ENCODE data around the gene MYO5A.

The MYO5A gene

DNA sequence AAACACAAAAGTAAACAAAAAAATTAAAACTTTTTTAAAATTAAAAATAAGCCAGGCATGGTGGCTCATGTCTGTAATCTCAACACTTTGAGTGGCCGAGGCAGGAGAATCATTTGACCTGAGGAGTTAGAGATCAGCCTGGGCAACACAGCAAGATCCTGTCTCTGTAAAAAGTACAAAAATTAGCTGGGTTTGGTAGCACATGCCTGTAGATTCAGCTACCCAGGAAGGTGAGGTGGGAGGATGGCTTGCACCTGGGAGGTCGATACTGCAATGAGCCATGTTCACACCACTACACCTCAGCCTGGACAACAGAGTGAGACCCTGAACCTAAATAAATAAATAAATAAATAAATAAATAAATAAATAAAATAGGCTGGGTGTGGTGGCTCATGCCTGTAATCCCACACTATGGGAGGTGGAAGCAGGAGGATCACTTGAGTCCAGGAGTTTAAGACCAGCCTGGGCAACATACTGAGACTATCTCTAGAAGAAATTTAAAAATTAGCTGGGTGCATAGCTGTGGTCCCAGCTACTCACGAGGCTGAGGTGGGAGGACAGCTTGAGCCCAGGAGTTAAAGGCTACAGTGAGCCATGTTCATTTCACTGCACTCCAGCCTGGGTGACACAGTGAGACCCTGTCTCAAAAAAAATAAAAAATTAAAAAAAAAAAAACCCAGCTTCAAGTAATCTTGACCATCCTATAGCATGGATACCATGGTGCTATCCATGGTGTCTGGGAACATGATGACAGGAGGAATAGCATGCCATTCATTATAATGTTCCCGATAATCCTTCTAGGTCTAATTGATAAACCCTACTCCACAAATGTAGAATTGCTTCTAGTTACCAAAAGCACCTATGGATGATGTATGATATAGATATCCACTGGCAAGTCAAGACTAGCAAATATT is 4.2 kb downstream of the MYO5A start:
- Histone ChIP-seq H3K4me2 (no peak overlapping the region), H3K36me3 (ENCODE audit: insufficient read depth) (no peaks in the 10 kb centered on the region; the same call in 1 of the 2 replicates), H3K27me3 (ENCODE audit: insufficient read depth, low read depth) (no peaks in the 10 kb centered on the region), H2AFZ (ENCODE audit: low read depth) (no peak overlapping the region), H3K4me3 (IDR thresholded peaks at IDR 0.05; ENCODE audit: insufficient read depth, low read depth, low read length) (no peak overlapping the region), H3K9ac (no peak overlapping the region), H3K79me2 (ENCODE audit: insufficient read depth, low read depth) (peaks cover 83% of the 10 kb centered on the region), H4K20me1 (ENCODE audit: insufficient read depth) (no peaks in the 10 kb centered on the region), H3K4me1 (ENCODE audit: low read depth, poor library complexity, severe bottlenecking) (peaks cover 72% of the 10 kb centered on the region), H3K27ac (no peak overlapping the region)
- TF ChIP-seq, protein P1, sequence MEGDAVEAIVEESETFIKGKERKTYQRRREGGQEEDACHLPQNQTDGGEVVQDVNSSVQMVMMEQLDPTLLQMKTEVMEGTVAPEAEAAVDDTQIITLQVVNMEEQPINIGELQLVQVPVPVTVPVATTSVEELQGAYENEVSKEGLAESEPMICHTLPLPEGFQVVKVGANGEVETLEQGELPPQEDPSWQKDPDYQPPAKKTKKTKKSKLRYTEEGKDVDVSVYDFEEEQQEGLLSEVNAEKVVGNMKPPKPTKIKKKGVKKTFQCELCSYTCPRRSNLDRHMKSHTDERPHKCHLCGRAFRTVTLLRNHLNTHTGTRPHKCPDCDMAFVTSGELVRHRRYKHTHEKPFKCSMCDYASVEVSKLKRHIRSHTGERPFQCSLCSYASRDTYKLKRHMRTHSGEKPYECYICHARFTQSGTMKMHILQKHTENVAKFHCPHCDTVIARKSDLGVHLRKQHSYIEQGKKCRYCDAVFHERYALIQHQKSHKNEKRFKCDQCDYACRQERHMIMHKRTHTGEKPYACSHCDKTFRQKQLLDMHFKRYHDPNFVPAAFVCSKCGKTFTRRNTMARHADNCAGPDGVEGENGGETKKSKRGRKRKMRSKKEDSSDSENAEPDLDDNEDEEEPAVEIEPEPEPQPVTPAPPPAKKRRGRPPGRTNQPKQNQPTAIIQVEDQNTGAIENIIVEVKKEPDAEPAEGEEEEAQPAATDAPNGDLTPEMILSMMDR (conservative IDR thresholded peaks at IDR 0.05; ENCODE audit: low read depth, low read length) = no peak

DNA sequence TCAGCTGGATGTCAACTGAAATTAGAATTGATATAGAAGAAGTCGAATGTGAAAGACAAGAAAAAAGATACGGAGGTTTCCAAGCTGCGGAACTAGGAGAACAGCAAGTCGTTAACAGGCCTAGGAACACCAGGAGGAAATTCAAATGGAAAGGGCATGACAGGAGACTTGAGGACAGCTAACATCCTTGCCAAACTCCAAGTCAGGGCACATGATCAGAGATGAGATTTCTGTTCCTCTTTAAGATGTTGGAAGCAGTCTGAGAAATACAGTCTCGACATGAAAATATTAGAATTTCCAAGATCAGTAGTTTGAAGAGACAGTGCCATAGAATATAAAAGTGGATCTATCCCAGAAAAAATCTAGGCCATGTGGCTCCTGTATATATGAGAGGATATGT is 5.0 kb downstream of the MYO5A start:
- Histone ChIP-seq H4K20me1 (ENCODE audit: insufficient read depth) (no peaks in the 10 kb centered on the region; the same call in 1 of the 2 replicates), H3K4me2 (no peak overlapping the region), H3K4me3 (IDR thresholded peaks at IDR 0.05; ENCODE audit: insufficient read depth, low read depth, low read length) (no peak overlapping the region), H3K27me3 (ENCODE audit: insufficient read depth, low read depth) (no peaks in the 10 kb centered on the region), H3K9ac (no peak overlapping the region), H3K27ac (no peak overlapping the region), H3K79me2 (ENCODE audit: insufficient read depth, low read depth) (peaks cover 89% of the 10 kb centered on the region), H3K4me1 (ENCODE audit: low read depth, poor library complexity, severe bottlenecking) (peaks cover 75% of the 10 kb centered on the region), H3K36me3 (ENCODE audit: insufficient read depth) (no peaks in the 10 kb centered on the region; the same call in 1 of the 2 replicates), H2AFZ (ENCODE audit: low read depth) (no peak overlapping the region)
- TF ChIP-seq, protein P1 (conservative IDR thresholded peaks at IDR 0.05; ENCODE audit: low read depth, low read length) = no peak

DNA sequence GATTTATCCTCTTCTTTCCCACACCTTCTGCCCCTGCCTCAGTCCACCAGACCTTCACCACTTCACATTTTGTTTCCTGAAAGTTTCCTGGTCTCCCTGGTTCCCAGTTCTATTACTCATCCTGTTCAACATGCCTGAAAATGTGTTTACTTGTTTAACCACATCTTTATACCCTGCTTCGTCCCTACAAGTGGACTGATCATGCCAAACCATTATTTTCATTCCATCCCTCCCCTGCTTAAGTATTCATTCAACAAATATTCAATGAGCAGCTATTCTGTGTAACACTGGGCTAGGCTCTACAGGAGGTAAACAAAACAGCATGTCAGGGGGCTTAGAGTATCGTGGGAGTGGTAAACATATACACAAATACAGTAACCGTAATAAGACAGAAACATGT is 5.5 kb downstream of the MYO5A start:
- no peak overlapping the region for H2AFZ ChIP-seq (ENCODE audit: low read depth)
- H3K4me2 ChIP-seq = no peak overlapping the region
- H3K36me3 ChIP-seq (ENCODE audit: insufficient read depth) = no peaks in the 10 kb centered on the region; the same call in 1 of the 2 replicates
- no peak overlapping the region for H3K9ac ChIP-seq
- H3K4me1 ChIP-seq (ENCODE audit: low read depth, poor library complexity, severe bottlenecking) = peaks cover 80% of the 10 kb centered on the region
- TF ChIP-seq, protein P1 (conservative IDR thresholded peaks at IDR 0.05; ENCODE audit: low read depth, low read length) = no peak
- no peak overlapping the region for H3K4me3 ChIP-seq (IDR thresholded peaks at IDR 0.05; ENCODE audit: insufficient read depth, low read depth, low read length)
- no peaks in the 10 kb centered on the region for H3K27me3 ChIP-seq (ENCODE audit: insufficient read depth, low read depth)
- no peaks in the 10 kb centered on the region; the same call in 1 of the 2 replicates for H4K20me1 ChIP-seq (ENCODE audit: insufficient read depth)
- H3K27ac ChIP-seq = no peak overlapping the region
- peaks cover 90% of the 10 kb centered on the region for H3K79me2 ChIP-seq (ENCODE audit: insufficient read depth, low read depth)

DNA sequence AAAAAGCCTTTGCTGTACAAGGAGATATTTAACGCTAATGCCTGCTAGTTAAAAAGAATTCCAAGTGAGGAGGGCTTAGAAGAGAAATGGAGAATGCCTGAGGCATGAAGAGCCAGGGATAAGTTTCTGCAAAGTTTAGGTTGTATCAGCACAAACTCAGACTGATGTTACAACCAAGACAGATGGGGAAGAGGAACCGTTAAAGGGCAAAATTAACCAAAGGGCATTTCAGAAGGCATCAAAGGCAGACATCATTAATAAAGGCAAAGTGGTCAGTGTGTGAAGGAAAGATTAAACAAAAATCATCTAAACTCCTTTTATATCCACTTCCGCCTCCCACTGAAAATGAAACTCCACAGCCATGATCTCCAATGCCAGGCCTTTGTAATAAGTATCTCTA is 7.0 kb downstream of the MYO5A start:
- H3K4me1 ChIP-seq (ENCODE audit: low read depth, poor library complexity, severe bottlenecking) = peaks cover 75% of the 10 kb centered on the region
- no peaks in the 10 kb centered on the region for H3K27me3 ChIP-seq (ENCODE audit: insufficient read depth, low read depth)
- no peak overlapping the region for H3K27ac ChIP-seq
- no peak overlapping the region for H3K9ac ChIP-seq
- no peaks in the 10 kb centered on the region; the same call in 1 of the 2 replicates for H4K20me1 ChIP-seq (ENCODE audit: insufficient read depth)
- TF ChIP-seq, protein P1 (conservative IDR thresholded peaks at IDR 0.05; ENCODE audit: low read depth, low read length) = no peak
- H3K4me2 ChIP-seq = no peak overlapping the region
- H2AFZ ChIP-seq (ENCODE audit: low read depth) = no peak overlapping the region
- H3K79me2 ChIP-seq (ENCODE audit: insufficient read depth, low read depth) = peaks cover 88% of the 10 kb centered on the region
- H3K36me3 ChIP-seq (ENCODE audit: insufficient read depth) = no peaks in the 10 kb centered on the region; the same call in 1 of the 2 replicates
- no peak overlapping the region for H3K4me3 ChIP-seq (IDR thresholded peaks at IDR 0.05; ENCODE audit: insufficient read depth, low read depth, low read length)

All from KMS-11 (cell line).